Neural progenitor cell (in vitro differentiated cells): ENCODE results near the gene SLC25A29. TPM values are rescaled to one million over a fixed set of nuclear protein-coding genes. Genes with fewer than 3 reads are reported as not detected.

Source experiments
- DNase-seq: peaks from one replicate; pipeline ENCODE4 v3.0.0-alpha.2; 2016; ENCODE audit warnings: low spot score
- H2AFZ ChIP-seq: fragments of 200-600 bp; sonication (generic); replicated peaks from 2 replicates; pipeline ENCODE4 v1.6.1; 2016; ENCODE audit warnings: antibody characterized with exemption
- H3F3A ChIP-seq: fragments of 200-600 bp; sonication (generic); 2 replicates; pipeline ENCODE4 v1.6.1; 2016; ENCODE audit warnings: antibody characterized with exemption, low read depth
- H3K27ac ChIP-seq: fragments of 200-600 bp; sonication (generic); 2 replicates; pipeline ENCODE4 v1.5.1; 2016; ENCODE audit warnings: mild to moderate bottlenecking
- H3K27me3 ChIP-seq: fragments of 200-600 bp; sonication (generic); 2 replicates; pipeline ENCODE4 v1.6.1; 2016; ENCODE audit warnings: mild to moderate bottlenecking, moderate library complexity
- H3K36me3 ChIP-seq: fragments of 200-600 bp; sonication (generic); 2 replicates; pipeline ENCODE4 v1.5.1; 2016
- H3K4me1 ChIP-seq: fragments of 200-600 bp; sonication (generic); 2 replicates; pipeline ENCODE4 v1.6.1; 2016; ENCODE audit warnings: mixed run types
- H3K4me2 ChIP-seq: fragments of 200-600 bp; sonication (generic); 2 replicates; pipeline ENCODE4 v1.6.1; 2016
- H3K4me3 ChIP-seq: fragments of 200-600 bp; sonication (generic); 2 replicates; pipeline ENCODE4 v1.5.1; 2016
- H3K79me2 ChIP-seq: fragments of 200-600 bp; sonication (generic); 2 replicates; pipeline ENCODE4 v1.6.1; 2016; ENCODE audit warnings: low read depth
- H3K9ac ChIP-seq: fragments of 200-600 bp; sonication (generic); 2 replicates; pipeline ENCODE4 v1.6.1; 2016
- H3K9me3 ChIP-seq: fragments of 200-600 bp; sonication (generic); 2 replicates; pipeline ENCODE4 v1.5.1; 2016; ENCODE audit warnings: low read depth
- H4K20me1 ChIP-seq: fragments of 200-600 bp; sonication (generic); 2 replicates; pipeline ENCODE4 v1.6.1; 2016; ENCODE audit warnings: low read depth
- H3K27ac Mint-ChIP-seq: 3 replicates; pipeline ENCODE4 v1.8.0; 2021; ENCODE audit warnings: mixed read lengths
- H3K27me3 Mint-ChIP-seq: 2 replicates; pipeline ENCODE4 v1.8.0; 2022; ENCODE audit warnings: low read depth, mild to moderate bottlenecking, inconsistent platforms, moderate library complexity, mixed read lengths; ENCODE audit not compliant: insufficient read depth
- H3K36me3 Mint-ChIP-seq: 3 replicates; pipeline ENCODE4 v1.8.0; 2021; ENCODE audit warnings: mixed read lengths
- H3K4me1 Mint-ChIP-seq: 3 replicates; pipeline ENCODE4 v1.8.0; 2021; ENCODE audit warnings: mixed read lengths
- H3K4me3 Mint-ChIP-seq: 3 replicates; pipeline ENCODE4 v1.8.0; 2021; ENCODE audit warnings: mild to moderate bottlenecking, moderate library complexity, mixed read lengths
- H3K9me3 Mint-ChIP-seq: 3 replicates; pipeline ENCODE4 v1.8.0; 2020; ENCODE audit warnings: mixed read lengths
- EZH2 ChIP-seq: fragments of 200-600 bp; sonication (generic); IDR thresholded peaks from 2 replicates; pipeline ENCODE4 v1.6.1; 2017; ENCODE audit warnings: antibody characterized with exemption, mild to moderate bottlenecking, moderate library complexity
- EZH2phosphoT487 ChIP-seq: fragments of 200-600 bp; sonication (generic); IDR thresholded peaks from 2 replicates; pipeline ENCODE4 v1.6.1; 2017; ENCODE audit warnings: antibody characterized with exemption
- total RNA-seq: library from RNA; depleted of rRNA; stranded (reverse); fragments of >200 nt; gene quantifications from 2 replicates; pipeline ENCODE4 v1.2.3, GENCODE V29; 2015; ENCODE audit warnings: low replicate concordance
- TF ChIP-seq, protein P1 (sequence below): fragments of 200-600 bp; sonication (generic); IDR thresholded peaks from 2 replicates; pipeline ENCODE4 v1.5.1; 2017; ENCODE audit warnings: antibody characterized with exemption, mild to moderate bottlenecking

Gene SLC25A29
- total RNA-seq, 1 donor from 2014 or later = 103 TPM

- Histone ChIP-seq H3K9me3 (no peaks in the 10 kb centered on the region), H3K27me3 (no peaks in the 10 kb centered on the region), H3K4me1 (peaks cover 6% of the 10 kb centered on the region), H3K36me3 (peaks cover 12% of the 10 kb centered on the region), H2AFZ (no peak overlapping the region), H3K4me2 (no peak overlapping the region), H3K9ac (no peak overlapping the region), H4K20me1 (peaks cover 96% of the 10 kb centered on the region), H3K79me2 (peaks cover 62% of the 10 kb centered on the region), H3F3A (peaks cover 29% of the 10 kb centered on the region), H3K4me3 (no peak overlapping the region), H3K27ac (no peak overlapping the region)
- Mint-ChIP-seq H3K4me3 (no peak overlapping the region), H3K9me3 (no peaks in the 10 kb centered on the region), H3K4me1 (no peaks in the 10 kb centered on the region), H3K27ac (no peak overlapping the region), H3K27me3 (peaks cover 4% of the 10 kb centered on the region), H3K36me3 (peaks cover 18% of the 10 kb centered on the region)
- no peak for DNase-seq
- TF ChIP-seq, protein P1, sequence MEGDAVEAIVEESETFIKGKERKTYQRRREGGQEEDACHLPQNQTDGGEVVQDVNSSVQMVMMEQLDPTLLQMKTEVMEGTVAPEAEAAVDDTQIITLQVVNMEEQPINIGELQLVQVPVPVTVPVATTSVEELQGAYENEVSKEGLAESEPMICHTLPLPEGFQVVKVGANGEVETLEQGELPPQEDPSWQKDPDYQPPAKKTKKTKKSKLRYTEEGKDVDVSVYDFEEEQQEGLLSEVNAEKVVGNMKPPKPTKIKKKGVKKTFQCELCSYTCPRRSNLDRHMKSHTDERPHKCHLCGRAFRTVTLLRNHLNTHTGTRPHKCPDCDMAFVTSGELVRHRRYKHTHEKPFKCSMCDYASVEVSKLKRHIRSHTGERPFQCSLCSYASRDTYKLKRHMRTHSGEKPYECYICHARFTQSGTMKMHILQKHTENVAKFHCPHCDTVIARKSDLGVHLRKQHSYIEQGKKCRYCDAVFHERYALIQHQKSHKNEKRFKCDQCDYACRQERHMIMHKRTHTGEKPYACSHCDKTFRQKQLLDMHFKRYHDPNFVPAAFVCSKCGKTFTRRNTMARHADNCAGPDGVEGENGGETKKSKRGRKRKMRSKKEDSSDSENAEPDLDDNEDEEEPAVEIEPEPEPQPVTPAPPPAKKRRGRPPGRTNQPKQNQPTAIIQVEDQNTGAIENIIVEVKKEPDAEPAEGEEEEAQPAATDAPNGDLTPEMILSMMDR = no peak
- TF ChIP-seq EZH2phosphoT487 = no peak
- TF ChIP-seq EZH2 = no peak
Observed at GRCh38 chr14:100279563-100279962, 26.7 kb downstream of the SLC25A29 start.

DNA sequence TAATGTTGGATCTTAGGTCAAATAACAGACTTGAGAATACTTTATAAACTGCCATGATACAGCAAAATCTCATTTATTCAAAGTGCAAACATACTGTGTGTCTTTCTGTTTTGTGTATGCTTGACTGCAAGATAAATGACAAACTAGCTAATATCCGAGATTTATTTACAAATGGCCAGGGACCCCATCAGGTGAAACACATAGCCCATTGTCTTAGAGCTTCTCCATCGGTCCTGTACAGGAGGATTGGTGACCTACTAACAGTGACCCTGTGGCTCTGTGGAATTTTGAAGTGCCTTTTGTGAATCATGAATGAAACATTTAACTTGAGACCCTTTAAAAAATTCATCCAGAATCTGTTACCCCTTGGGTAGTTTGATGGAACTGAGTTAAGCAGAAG lies 27.1 kb downstream of the SLC25A29 start:
- Histone ChIP-seq H3K79me2 (peaks cover 66% of the 10 kb centered on the region), H3K27me3 (no peaks in the 10 kb centered on the region), H3K9me3 (no peaks in the 10 kb centered on the region), H3K36me3 (peaks cover 13% of the 10 kb centered on the region), H3K9ac (no peak overlapping the region), H2AFZ (no peak overlapping the region), H3K4me1 (peaks cover 2% of the 10 kb centered on the region), H4K20me1 (peaks cover 96% of the 10 kb centered on the region), H3F3A (peaks cover 25% of the 10 kb centered on the region), H3K4me2 (no peak overlapping the region), H3K27ac (no peak overlapping the region), H3K4me3 (no peak overlapping the region)
- Mint-ChIP-seq H3K9me3 (no peaks in the 10 kb centered on the region), H3K4me1 (no peaks in the 10 kb centered on the region), H3K4me3 (no peak overlapping the region), H3K27ac (no peak overlapping the region), H3K27me3 (peaks cover 4% of the 10 kb centered on the region), H3K36me3 (peaks cover 18% of the 10 kb centered on the region)
- DNase-seq = no peak
- TF ChIP-seq, protein P1 = no peak
- no peak for TF ChIP-seq EZH2
- TF ChIP-seq EZH2phosphoT487 = no peak

DNA sequence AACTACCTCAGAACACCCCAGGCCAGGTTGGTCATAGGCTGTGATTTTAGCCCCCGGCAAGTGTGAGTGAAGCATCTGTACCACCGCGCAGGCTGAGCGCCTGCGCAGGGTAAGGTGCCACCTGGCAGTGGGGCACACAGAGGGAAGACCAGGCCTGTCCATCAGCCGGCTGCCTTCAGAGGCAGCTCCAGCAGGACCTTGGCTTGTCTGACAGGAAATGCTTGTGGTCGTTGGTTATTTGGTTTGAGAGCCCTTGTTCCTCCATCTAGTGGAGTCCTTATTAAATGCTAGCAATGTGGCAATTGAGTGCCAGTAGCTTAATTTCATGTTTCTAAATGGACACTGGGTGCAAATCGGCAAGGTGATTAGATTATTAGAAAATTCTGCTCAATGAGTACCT lies 27.5 kb downstream of the SLC25A29 start:
- Mint-ChIP-seq H3K27ac (no peak overlapping the region), H3K36me3 (peaks cover 18% of the 10 kb centered on the region), H3K4me1 (no peaks in the 10 kb centered on the region), H3K4me3 (no peak overlapping the region), H3K27me3 (peaks cover 4% of the 10 kb centered on the region), H3K9me3 (no peaks in the 10 kb centered on the region)
- no peaks in the 10 kb centered on the region for H3K9me3 ChIP-seq
- no peak overlapping the region for H3K27ac ChIP-seq
- DNase-seq = no peak
- no peak overlapping the region for H2AFZ ChIP-seq
- H3K79me2 ChIP-seq = peaks cover 71% of the 10 kb centered on the region
- no peak overlapping the region for H3K4me3 ChIP-seq
- H3K4me2 ChIP-seq = no peak overlapping the region
- peaks cover 96% of the 10 kb centered on the region for H4K20me1 ChIP-seq
- H3F3A ChIP-seq = peaks cover 21% of the 10 kb centered on the region
- H3K9ac ChIP-seq = no peak overlapping the region
- no peaks in the 10 kb centered on the region for H3K4me1 ChIP-seq
- no peak for TF ChIP-seq EZH2phosphoT487
- TF ChIP-seq, protein P1 = no peak
- TF ChIP-seq EZH2 = no peak
- H3K27me3 ChIP-seq = no peaks in the 10 kb centered on the region
- H3K36me3 ChIP-seq = peaks cover 13% of the 10 kb centered on the region
